Activated CD8-positive, alpha-beta memory T cell treated with anti-CD3 and anti-CD28 coated beads for 36 hours (primary cell): ENCODE data around the gene TRUB2. TPM values are rescaled to one million over a fixed set of nuclear protein-coding genes. Genes with fewer than 3 reads are reported as not detected.

Source experiments
- CTCF ChIA-PET: fragments of 350-600 bp; sonication (Branson Sonifier 250); formaldehyde crosslinking; loops from one replicate; lab custom pipeline; 2021; ENCODE audit warnings: antibody characterized with exemption; lab: Charles Lee
- POLR2A ChIA-PET: fragments of 350-600 bp; sonication (Branson Sonifier 250); formaldehyde crosslinking; loops from one replicate; lab custom pipeline; 2021; ENCODE audit warnings: antibody characterized with exemption; lab: Charles Lee
- total RNA-seq, 2 experiments: library from RNA; stranded (reverse); gene quantifications; one replicate each; pipeline ENCODE4 v1.2.3, GENCODE V29; 2021

The TRUB2 gene
- total RNA-seq = 10 to 100 TPM; 45.2 to 47.8 TPM

- ChIA-PET CTCF (interaction anchor here (2.1 kb wide), 1 partner anchor 19 kb away, joined by 7 read pairs; no protein-coding TSS in a partner anchor), POLR2A (interaction anchor here (1.1 kb wide), 1 partner anchor 47 kb away, joined by 3 read pairs; the partner anchor contains the start of genes GOLGA2 and SWI5)
Measured at GRCh38 chr9:128322404-128323211, at the start of gene TRUB2, which contains the start of gene COQ4. TSS of gene TRUB2 (minus strand) at chr9:128322447. CDS start at chr9:128322408, 39 bp downstream. TSS of gene COQ4 (plus strand) at chr9:128322839. CDS start at chr9:128322859, 20 bp downstream.

GRCh38 chr9:128371630-128372117 lies 49.4 kb upstream of the TRUB2 start:
- POLR2A ChIA-PET = interaction anchor here (0.6 to 1.7 kb wide), 7 partner anchors 10 to 185 kb away, joined by 3 to 11 read pairs (median 6); partner anchors contain the start of genes CERCAM and ODF2
- CTCF ChIA-PET = interaction anchor here (0.6 to 4.7 kb wide), 7 partner anchors 10 to 258 kb away, joined by 3 to 24 read pairs (median 4); partner anchors contain the start of gene CERCAM

DNA sequence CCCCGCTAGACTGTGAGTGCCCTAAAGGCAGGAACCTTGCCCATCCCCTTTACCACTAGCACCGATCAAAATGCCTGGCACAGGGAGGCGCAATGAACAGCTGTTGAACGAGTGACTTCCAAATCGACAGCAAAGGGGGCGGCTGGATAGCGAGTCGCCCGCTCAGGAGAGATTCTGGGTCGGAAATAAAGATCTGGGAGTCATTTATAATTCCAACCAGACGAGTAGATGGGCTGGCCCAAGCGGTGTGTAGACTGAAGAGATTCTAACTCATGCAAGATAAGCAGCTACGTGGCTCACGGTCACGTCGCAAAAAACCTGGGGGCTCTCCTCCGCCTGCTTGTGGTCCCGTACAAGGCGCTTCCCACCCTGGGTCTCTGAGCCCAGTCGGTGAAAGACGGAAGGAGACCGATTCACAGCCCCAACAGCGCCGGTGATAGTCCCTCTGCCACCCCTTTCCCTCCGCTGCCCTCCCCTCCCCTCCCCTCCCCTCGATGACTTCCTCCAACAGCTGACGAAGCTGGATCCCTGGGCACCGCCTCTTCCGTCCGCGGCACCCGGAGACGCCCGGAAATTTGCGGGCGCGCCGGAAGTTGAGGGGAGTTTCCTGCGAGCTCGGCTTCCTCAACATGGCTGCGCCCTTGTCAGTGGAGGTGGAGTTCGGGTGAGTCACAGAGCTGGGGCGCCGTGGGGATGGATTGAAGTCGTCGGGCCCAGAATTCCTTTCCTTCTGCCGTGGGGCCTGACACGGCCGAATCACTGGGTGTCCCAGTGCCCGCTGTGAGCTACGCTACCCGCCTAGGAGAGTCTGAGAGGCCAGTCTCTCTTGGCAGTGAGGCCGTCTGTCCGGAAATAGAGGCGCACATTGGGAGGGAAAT lies 48.7 kb upstream of the TRUB2 start, which contains the start of gene URM1:
Gene URM1, plus strand, starts transcription at position 623 of the 878 bp plus-strand sequence. Its CDS starts 7 bp downstream, at position 630.
- POLR2A ChIA-PET = interaction anchor here (0.6 to 1.7 kb wide), 9 partner anchors 9 to 408 kb away, joined by 3 to 22 read pairs (median 4); partner anchors contain the start of genes CERCAM and ODF2
- CTCF ChIA-PET = interaction anchor here (0.6 to 4.7 kb wide), 8 partner anchors 9 to 312 kb away, joined by 3 to 24 read pairs (median 4); partner anchors contain the start of gene CERCAM

DNA sequence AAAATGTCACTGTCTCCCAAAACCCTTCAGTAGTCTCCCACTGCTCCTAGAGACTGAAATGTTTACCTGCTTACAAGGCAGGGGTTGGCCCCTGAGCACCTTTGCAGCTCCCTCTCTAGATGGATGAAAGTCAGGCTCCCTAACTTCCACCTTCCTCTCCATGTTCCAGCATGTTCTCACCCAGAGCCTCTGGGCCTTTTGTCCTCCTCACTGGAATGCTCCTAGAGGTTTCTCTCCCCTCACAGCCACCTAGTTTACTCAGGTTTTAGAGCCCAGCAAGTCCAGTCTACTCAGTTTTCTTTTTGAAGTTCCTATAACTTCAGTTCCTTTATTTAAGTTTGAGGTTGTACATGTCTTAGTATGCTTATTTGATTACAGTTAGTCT lies 48.1 kb upstream of the TRUB2 start:
- ChIA-PET CTCF (interaction anchor here (1.7 to 4.7 kb wide), 3 partner anchors 8 to 50 kb away, joined by 7 to 24 read pairs (median 8); partner anchors contain the start of gene CERCAM), POLR2A (interaction anchor here (0.6 to 1.7 kb wide), 4 partner anchors 8 to 409 kb away, joined by 3 to 22 read pairs (median 7); no protein-coding TSS in a partner anchor)

- ChIA-PET POLR2A (interaction anchor here (0.6 kb wide), 1 partner anchor 11 kb away, joined by 3 read pairs; no protein-coding TSS in a partner anchor), CTCF (interaction anchor here (0.9 to 1.7 kb wide), 3 partner anchors 12 to 69 kb away, joined by 3 to 7 read pairs (median 4); no protein-coding TSS in a partner anchor)
Measured at GRCh38 chr9:128369024-128369706, 46.9 kb upstream of the TRUB2 start.

DNA sequence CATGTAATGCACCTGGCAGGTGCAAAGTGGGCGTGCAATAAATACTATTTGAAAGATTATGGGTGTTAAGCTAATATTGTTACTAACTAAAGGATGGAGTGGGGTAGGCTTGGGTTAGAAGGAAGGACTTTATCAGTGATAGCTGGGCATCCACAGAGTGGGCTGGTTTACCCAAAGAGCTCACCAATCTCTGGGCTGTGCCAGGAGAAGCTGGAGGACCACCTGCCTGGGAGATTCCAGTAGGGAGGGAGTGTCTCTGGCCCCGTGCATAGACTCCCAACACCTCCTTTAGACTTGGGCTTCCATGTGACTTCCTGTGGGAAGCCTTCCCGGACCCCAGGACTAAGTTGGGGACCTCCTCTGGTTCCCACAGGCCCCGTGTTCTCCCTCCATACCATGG lies 43.3 kb upstream of the TRUB2 start:
- POLR2A ChIA-PET = no interaction called here

DNA sequence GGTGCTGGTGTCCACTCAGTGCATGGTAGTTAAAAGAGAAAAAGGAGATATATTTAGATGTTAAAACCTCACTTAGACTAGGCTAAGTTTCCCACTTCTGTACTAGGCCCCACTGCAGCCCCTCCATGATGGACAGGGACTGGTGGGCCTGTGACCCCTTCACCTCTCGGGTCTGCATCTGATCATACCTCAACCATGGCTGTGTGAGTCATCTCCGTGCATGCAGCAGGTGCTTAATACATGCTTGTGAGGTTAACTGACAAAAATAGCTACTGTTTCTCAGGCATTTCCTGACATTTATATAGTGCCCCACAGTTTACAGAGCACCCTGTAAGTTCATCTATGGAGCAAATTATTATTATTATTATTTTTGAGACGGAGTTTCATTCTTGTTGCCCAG lies 40.5 kb upstream of the TRUB2 start:
- POLR2A ChIA-PET = interaction anchor here (1.9 kb wide), 1 partner anchor 8 kb away, joined by 11 read pairs; the partner anchor contains the start of gene URM1
- CTCF ChIA-PET = interaction anchor here (0.6 to 2.9 kb wide), 15 partner anchors 9 to 411 kb away, joined by 3 to 24 read pairs (median 5); partner anchors contain the start of genes CERCAM, ODF2 and URM1

More for the DNA sequence above, 43.3 kb upstream of the TRUB2 start:
- CTCF ChIA-PET = interaction anchor here (0.9 kb wide), 1 partner anchor 24 kb away, joined by 4 read pairs; no protein-coding TSS in a partner anchor

DNA sequence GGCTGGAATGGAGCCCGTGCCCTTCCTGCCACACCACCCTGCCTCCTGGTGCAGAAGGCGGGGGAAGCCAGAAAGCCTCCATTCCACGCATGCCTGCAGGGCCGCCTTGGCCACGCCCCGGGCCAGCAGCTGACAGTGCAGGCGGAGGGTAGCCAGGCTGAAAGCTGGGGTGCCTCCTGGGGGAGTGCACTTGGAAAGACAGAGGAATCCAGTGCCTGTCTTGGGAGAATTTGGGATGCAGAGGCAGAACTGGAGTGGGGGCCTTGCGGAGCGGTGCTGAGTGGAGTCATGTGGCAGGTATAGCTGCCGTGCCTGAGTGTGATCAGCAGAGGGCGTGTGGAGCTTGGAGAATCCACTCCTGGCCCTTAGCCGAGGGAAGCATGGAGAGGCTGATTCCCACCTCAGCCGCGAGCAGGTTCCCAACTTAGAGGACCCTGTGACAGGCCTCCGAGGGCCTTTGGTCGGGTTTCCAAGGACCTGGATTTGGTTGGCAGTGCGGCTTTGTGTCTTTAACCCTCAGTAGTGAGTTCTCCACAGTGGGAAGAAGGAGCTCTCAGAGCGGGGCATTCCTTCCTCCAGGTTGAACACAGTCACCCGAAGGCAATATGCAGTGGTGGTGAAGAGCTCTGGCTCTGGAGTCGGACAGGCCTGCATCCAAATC lies 39.9 kb upstream of the TRUB2 start:
- CTCF ChIA-PET = interaction anchor here (0.6 to 2.9 kb wide), 16 partner anchors 10 to 412 kb away, joined by 3 to 24 read pairs (median 4); partner anchors contain the start of genes CERCAM, ODF2 and URM1
- POLR2A ChIA-PET = interaction anchor here (1.9 kb wide), 1 partner anchor 9 kb away, joined by 11 read pairs; the partner anchor contains the start of gene URM1

GRCh38 chr9:128361296-128361985 lies 39.2 kb upstream of the TRUB2 start:
- CTCF ChIA-PET = interaction anchor here (1.0 to 2.9 kb wide), 12 partner anchors 10 to 168 kb away, joined by 3 to 24 read pairs (median 6); partner anchors contain the start of genes CERCAM and URM1
- POLR2A ChIA-PET = interaction anchor here (0.6 to 1.9 kb wide), 2 partner anchors 10 to 121 kb away, joined by 3 to 11 read pairs; partner anchors contain the start of gene URM1

DNA sequence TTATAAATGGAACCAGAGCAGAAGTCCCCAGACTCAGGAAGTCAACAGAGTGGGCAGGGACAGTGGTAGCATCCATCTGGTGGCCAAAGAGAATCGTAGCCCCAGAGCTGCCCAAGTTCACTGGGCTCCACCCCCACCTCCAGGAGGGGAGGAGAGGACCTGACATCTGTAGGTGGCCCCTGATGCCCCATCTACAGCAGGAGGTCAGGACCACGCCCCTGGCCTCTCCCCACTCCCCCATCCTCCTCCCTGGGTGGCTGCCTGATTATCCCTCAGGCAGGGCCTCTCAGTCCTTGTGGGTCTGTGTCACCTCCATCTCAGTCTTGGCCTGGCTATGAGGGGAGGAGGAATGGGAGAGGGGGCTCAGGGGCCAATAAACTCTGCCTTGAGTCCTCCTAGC lies 38.6 kb upstream of the TRUB2 start:
- CTCF ChIA-PET = interaction anchor here (1.3 to 2.5 kb wide), 4 partner anchors 11 to 65 kb away, joined by 3 to 24 read pairs (median 10); partner anchors contain the start of gene URM1

GRCh38 chr9:128358861-128359260 lies 36.6 kb upstream of the TRUB2 start:
- POLR2A ChIA-PET = interaction anchor here (0.9 kb wide), 1 partner anchor 17 kb away, joined by 3 read pairs; no protein-coding TSS in a partner anchor
- CTCF ChIA-PET = interaction anchor here (0.6 kb wide), 1 partner anchor 78 kb away, joined by 3 read pairs; no protein-coding TSS in a partner anchor

More for the DNA sequence above, 38.6 kb upstream of the TRUB2 start:
- POLR2A ChIA-PET = interaction anchor here (0.6 kb wide), 1 partner anchor 122 kb away, joined by 3 read pairs; no protein-coding TSS in a partner anchor

DNA sequence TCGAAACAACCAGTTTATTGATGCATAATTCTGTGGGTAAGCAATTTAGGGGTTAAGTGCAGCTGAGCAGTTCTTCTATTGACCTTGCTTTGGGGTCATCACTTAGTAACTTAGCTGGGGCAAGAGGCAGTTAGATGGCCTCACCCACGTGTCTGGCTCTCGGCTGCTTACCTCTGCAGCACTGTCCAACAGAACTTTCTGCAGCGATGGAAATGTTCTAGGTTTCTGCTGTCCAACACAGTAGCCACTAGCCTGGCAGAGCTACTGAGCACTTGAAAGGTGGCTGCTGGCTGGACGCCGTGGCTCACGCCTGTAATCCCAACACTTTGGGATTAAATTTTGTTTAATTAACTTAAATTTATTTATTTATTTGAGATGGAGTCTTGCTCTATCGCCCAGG lies 35.8 kb upstream of the TRUB2 start:
- CTCF ChIA-PET = interaction anchor here (1.1 to 1.6 kb wide), 2 partner anchors 11 to 103 kb away, joined by 3 read pairs; no protein-coding TSS in a partner anchor

GRCh38 chr9:128355451-128355850 lies 33.2 kb upstream of the TRUB2 start:
- CTCF ChIA-PET = no interaction called here
- POLR2A ChIA-PET = no interaction called here

More for the DNA sequence above, 35.8 kb upstream of the TRUB2 start:
- POLR2A ChIA-PET = no interaction called here

DNA sequence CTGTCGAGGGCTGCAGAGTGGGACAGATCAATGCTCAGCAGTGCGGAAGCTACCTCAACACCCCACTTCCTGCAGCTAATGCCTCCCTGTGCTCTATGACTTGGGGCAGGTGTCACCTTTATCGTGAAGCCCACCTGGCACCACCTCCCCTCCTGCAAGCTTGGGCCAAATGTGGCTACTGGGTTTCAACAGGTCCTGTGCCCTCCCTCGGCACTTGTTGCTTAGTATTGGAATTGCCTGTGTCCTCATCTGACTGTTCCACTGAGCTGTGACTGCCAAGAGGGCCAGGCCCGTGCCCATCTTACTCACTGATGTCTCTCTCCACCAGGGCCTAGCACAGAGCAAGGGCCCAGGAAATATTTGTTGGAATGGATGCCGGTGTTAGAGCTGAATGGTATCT lies 27.5 kb upstream of the TRUB2 start:
- POLR2A ChIA-PET = no interaction called here
- CTCF ChIA-PET = interaction anchor here (2.1 to 2.6 kb wide), 2 partner anchors 8 to 13 kb away, joined by 6 to 7 read pairs; no protein-coding TSS in a partner anchor

DNA sequence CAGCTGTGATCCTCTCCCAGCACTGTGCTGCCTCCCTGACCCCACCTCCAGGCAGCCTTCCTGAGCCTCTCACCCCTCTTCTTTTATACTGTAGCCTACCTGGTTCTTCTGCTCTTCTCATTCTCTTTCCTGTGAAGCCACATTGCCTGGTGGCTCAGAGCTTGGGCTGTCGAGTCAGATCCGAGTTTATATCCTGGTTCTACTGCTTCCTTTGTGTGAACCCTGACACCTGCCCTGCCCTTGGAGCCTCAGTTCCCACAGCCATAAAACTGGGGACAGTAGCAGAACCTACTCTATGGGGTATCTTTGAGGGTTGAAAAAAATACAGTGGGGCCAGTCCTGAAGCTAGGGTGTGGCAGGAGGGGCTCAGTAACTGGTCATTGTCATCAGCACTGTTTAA lies 26.9 kb upstream of the TRUB2 start:
- ChIA-PET CTCF (interaction anchor here (2.1 to 2.6 kb wide), 2 partner anchors 8 to 13 kb away, joined by 6 to 7 read pairs; no protein-coding TSS in a partner anchor), POLR2A (no interaction called here)
